Measurements from ENCODE around the gene CARHSP1.

GRCh38 chr16:8894736-8895334 lies 26.0 kb upstream of the CARHSP1 start:
- TF ChIP-seq POLR2A (IDR thresholded peaks at IDR 0.05; ENCODE audit: low read depth, low read length) = no peak
- no peak for TF ChIP-seq TAF1 (IDR thresholded peaks at IDR 0.05; ENCODE audit: borderline replicate concordance, low read depth, low read length)
- TF ChIP-seq POLR2AphosphoS5 (IDR thresholded peaks at IDR 0.05; ENCODE audit: low read depth, low read length) = no peak

Measured in GM12892 (cell line).